Midbrain (tissue), 1 donor: Measurements from ENCODE around the gene PREX1.

Experiments used
- DNase-seq: peaks from one replicate; lab custom pipeline; 2025; lab: John Stamatoyannopoulos, UW

Gene PREX1

DNA sequence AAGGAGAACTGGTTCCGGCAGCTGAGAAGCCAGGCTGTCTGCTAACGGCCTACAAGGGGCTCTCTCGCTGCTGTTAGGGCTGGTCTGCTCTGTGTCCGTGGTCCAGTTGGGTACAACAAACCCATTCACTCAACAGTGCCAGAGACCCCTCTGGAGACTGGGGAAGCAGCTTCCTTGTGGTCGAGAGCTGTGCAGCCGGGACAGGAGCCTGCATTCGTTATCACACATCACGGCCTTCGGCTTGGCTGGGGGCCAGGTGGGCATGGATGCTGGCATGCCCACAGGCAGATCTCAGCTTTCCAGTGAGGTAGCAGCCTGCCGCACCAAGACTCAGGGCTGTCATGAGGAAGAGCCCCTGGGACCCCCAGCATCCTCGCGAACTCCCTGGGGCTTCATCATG lies 124.7 kb downstream of the PREX1 start:
- no peak for DNase-seq

DNA sequence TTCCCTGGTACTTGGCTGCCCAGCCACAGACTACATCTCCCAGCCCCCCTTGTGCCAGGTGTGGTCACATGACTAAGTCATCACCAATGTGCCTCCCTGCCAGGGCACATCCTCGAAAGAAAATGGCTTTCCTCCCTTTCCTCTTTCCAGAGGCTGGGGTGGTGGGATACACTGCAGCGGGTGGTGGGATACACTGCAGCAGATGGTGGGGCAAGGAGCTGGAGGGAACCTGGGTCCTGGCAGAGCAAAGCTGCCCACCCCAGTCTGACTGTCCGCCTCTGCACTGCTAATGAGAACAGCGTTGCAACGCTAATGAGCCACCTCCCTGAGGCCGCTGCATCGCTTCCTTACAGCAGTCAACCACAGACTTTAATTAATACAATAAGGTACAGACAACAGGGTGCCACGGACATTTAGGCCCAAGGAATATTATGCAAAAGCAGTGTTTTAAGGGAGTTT lies 125.3 kb downstream of the PREX1 start:
- no peak for DNase-seq

DNA sequence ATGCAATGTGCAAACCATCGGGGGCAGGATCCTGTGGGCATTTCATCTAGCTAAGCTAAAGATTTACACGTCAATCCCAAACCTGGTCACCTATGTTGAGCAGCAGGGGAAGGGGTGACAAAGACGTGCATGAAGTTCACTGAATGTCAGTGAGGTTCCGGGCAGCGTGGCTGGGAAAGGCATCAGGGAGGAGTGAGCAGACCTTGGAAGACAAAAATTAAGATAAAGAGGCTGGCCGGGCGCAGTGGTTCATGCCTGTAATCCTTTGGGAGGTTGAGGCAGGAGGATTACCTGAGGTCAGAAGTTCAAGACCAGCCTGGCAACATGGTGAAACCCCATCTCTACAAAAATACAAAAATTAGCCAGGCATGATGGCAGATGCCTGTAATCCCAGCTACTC lies 126.1 kb downstream of the PREX1 start:
- DNase-seq: no peak

DNA sequence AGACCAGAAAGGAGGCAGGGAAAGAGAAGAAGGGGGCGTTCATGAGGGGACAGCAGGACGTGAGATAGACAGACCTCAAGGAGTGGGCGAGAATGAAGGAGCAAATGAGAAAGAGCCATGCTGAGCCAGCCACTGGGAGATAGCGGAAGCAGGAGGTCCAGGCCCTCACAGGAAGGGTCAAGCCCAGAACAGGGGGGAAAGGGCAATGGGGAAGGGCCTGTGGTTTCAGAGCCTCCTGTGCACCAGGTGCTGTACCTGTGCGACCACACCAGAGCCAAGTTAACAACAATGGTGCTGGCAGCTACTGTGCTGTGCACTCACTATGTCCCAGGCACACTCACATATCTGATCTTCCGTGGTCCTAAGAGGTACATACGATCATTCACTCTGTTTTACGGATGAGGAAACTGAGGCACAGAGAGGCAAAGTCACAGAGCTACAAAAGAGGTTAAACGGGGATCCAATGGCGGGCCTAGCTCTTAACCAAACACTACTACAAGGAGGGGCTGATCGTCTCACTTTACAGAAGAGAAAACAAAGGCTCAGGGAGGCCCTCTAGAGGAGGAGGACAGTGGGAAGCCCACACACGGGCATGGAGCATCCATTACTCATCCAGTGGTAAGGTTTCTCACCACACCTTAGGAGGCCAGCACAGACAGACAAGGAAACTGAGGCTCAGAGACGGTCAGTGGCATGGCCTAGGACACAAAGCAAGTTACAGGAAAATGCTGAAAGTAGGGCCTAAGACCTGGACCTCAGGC lies 129.1 kb downstream of the PREX1 start:
- no peak for DNase-seq

DNA sequence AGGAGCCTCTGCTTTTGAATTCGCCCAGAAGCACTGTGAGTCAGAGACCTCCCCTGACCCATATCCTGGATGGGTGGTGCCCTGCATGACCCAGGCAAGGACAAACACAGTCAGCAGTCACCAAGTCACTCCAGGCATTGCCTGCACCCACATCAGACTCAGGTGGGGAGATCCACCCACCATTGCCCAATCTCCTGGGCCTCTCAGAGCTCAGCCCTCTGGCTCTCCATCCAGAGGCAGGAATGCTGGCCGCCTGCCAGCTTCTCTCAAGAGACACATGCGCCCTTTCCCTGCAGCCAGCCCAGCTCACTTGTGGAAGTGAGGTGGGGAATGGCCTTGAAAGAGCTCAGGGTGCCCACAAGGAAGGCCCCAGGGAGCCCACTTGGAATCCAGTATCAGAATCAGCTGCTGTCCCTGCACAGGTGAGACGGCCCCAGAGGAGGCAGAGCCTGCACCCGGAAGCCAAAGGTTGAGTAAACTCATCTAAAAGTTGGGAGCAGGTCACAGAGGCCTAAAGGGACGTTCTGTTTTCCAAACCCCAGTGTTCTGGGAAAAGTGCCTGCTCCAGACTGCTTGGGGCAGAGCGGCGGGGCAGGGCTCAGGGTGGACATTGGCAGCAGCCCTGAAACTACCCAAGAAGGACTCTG lies 129.8 kb downstream of the PREX1 start:
- DNase-seq: peak; percentile 55

DNA sequence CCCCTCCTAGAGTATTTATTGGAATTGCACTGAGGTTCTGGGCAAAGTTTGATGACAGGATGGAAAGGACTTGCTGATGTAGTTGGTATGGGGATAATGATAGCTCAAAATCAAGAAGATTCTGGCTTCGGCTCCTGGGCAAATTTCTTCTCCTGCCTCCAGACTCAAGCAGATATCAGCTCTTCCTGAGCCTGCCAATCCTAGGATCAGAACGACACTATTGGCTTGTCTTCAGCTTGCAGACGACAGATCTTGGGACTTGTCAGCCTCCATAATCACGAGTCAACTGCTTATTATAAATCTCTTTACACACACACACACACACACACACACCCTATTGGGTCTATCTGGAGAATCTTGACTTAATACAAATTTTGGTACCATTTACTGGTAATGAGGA lies 131.1 kb downstream of the PREX1 start:
- DNase-seq: no peak

DNA sequence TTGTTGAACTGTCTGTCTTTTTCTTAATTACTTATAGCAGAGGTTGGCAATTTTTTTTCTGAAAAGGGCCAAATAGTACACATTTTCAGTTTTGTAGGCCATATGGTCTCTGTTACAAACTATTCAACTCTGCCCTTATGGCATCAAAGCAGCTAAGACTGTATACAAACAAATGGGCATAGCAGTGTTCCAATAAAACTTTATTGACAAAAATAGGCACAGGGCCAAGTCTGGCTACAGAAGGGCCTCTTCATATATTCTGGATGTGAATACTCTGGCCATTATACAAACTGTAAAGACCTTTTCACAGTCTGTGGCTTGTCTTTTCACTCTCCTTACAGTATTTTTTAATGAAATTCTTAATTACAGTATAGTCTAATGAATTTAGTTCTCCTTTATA lies 132.1 kb downstream of the PREX1 start:
- no peak for DNase-seq

DNA sequence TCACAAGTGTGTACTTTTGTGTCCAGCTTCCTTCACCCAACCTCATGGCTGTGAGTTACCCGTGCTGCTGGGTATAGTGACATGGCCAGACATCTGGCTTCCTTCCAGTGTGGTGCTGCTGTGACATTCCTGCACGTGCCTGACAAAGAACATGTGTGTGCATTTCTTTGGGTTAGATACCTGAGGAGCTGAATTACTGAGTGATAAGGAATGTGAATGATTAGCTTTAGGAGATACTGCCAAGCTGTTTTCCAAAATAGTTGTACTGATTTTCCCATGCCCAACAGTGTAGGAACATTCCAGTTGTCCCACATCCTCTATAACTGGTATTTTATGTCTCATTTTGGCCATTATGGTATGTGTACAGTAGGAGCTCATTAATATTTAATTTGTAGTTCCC lies 132.5 kb downstream of the PREX1 start:
- no peak for DNase-seq

DNA sequence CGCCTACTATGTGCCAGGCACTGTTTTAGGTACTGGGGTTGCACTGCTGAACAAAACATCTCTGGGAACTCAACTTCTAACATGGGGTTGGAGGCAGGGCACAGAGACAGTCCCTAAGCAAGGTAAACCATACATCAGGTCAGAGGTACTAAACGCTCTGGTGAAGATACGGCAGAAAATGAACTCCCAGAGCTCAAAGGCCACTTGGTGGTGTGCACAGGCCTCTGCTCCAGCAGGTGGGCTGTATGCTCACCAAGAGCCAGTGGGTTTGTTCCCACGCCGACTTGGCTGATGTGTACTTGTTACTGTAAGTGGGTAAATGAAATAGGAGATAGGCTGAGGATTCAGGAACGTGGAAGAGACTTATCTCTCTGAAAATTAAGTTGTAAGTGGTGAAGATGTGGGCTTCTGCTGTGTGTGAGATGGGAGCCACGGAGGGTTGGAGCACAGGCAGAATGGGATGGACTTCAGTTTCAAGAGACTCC lies 133.4 kb downstream of the PREX1 start:
- DNase-seq: no peak

DNA sequence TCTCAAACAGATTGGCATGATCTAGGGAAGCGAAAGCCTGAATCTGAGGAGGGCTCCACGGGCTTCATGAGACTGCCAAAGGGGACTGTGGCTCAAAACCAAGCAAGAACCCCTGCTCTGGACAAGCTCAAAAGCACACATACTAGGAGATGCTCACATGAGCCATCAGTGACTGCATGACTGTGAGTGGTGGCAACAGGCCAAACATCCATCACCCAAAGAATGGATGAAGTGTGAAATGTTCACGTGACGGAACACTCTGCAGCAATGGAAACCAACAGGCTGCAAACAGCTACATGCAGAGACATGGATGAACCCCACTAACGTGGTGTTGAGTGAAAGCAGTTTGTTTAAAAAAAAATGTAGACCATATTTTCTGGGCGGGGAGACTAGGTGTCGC lies 136.3 kb downstream of the PREX1 start:
- peak; percentile 44 for DNase-seq

DNA sequence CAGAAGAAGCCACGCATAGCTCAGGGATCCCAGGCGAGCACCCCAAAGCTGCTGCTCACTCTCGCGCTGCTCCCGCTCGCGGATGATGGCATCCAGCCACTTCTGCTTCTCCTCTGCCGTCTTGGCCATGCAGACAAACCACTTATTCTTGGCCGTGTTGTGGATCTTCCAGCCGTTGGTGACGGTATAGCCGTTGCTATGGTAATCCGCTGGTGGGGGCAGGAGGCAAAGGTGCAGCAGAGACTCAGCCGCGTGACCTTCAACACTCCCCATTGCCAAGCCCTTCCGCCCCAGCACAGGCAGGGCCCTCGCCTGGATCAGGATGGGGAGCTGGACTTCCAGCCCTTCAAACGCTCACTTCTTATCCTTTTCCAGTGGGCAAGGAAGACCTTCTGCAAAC lies 136.9 kb downstream of the PREX1 start:
- DNase-seq: no peak

DNA sequence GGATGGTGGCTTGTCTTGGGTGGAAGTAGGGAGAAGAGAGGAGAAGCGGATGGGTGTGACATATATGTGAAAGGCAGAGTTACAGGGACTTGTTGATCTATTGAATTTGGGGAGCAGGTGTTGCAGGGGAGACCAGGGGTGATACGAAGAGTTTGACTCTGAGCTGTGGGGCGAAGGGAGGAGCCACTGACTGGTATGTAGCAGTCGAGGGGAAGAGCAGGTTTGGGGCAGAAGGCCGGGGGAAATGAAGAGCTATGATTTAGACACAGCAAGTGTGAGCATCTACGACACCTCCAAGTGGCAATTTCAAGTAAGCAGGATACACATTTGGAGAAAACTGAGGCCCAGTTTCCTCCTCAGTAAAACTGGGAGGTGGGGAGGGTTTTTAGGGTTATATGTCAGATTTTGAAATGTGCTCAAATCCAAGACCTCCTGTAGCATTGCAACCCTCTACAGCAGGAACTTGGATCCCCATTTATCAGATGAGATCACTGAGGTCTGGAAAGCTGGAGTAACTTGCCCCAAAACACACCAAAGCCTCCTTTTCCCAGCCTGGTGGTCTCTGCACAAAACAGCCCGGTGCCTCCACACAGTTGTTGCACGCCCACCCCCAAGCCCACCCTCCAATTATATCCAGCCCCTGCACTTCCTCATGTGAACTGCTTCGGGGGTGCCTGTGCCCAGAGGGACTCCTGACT lies 137.8 kb downstream of the PREX1 start:
- no peak for DNase-seq

DNA sequence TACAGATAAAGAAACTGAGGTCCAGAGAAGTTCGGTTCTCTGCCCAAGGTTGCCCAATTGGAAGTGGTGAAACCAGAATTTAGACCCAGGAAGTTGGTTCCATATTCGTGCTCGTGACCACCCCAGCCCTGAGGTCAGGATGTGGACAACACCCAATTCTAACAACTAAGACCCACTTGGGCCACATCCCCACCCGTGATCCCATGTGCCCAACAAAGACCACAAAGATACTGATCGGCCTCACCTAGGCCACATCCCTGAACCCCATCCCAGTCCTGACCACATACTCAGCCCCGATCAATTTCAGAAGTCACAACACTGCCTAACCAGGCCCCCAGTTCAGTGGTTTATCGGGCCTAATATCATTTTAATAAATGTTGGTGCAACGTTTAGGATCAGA lies 138.4 kb downstream of the PREX1 start:
- no peak for DNase-seq

DNA sequence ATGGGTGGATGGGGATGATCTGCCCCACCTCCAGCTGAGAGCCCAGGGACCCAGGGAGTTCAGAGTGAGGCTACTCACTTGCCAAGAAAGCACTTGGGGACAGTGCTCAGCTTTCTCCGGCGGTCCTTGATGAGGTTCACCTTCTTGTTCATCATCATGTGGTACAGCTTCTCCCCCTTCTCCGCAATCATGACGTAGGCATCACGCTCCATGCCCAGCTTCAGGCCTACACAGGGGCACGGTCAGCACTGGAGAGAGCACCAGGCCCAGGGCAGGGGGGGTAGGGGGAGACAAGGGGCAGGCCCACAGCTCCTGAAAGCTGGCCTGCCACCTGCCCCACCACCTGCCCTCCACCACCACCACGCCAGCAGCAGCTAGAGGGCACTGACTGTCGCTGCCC lies 139.2 kb downstream of the PREX1 start:
- DNase-seq: no peak

DNA sequence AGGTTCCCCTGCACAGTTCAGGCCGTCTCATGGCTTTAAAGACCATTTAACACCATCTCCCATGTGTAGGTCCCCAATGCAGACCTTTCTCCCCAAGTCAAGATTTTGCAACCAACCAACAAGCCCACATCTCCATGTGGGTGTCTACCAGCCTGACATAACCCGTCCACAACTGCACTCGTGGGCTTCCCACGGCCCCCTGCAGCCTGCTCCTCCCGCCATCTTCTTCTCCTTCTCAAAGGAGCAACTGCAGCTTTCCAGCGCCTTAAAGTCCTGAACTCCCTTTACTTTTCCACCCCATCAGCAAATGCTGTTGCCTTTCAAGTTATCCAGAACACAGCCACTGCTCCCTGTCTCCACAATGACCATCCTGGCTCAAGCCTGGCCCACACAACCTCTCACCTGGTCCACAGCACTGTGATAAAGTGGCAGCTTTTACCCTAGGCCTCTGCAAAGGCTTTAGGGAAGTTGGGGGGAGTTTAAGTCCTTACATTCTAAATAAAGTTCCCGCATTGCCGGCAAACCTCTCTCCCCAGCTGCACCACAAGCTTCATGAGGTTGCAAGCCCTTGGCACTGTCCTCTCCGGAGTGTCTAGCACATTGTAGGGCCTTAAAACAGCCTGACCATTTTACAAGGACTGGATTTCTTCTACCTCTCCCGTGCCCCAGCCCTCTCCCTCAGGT lies 140.5 kb downstream of the PREX1 start:
- DNase-seq: no peak

DNA sequence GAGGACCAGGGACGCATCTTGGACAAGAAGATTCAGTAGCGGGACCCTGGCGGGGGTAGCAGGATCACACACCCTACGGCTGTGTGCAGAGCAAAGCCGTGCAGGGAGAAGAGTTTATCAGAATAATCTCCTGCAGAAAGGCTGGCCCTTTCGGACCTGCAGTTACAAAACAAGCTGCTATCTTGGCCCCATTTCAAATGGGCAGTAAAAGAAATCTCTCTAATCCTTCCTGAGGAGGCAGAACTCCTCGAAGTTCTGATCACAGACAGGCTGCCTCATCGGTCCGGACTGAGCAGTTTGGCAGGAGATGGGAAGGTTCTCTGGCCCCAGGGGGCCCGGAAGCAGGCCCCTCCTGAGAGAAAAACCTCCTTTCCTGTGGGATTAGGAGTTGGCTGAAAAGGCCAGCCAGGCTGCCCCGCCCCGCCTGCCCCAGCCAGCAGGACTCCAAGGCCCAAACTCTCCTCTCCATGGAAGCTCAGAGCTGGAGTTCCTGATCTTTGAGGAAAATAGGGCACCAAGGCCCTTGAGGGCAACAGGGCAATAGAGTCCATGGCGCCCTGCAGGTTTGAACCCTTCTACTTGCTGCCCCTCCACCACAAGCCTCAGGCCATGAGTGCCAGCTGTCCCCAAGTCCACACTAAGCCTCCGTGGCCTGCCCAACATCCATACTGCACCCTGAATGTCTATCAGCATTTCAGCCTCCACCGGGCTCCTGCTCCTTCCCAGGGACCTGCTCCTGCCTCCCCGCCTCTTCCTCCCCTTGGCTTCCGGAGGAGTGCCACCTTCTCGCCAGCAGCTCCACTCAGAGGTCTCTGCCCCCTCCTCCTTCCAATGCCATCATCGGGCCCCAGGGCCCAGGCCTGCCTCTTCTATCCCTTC lies 141.3 kb downstream of the PREX1 start:
- DNase-seq: no peak

DNA sequence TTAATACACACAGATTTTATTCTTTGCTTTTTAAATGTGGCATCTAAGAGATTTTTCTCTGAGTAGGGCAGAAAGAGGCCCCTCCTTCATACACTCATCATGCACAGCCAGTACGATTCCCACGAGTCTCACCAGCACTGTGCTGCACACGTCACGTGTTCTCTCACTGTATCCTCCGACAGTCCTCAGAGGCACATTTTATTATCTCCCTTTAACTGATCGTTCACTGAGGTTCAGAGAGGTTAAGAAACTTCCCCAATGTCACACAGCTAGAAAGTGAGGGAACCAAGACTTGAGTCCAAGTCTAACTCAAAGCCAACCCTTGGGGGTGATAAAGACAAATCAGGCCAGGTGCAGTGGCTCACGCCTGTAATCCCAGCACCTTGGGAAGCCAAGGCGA lies 142.5 kb downstream of the PREX1 start:
- DNase-seq: no peak

DNA sequence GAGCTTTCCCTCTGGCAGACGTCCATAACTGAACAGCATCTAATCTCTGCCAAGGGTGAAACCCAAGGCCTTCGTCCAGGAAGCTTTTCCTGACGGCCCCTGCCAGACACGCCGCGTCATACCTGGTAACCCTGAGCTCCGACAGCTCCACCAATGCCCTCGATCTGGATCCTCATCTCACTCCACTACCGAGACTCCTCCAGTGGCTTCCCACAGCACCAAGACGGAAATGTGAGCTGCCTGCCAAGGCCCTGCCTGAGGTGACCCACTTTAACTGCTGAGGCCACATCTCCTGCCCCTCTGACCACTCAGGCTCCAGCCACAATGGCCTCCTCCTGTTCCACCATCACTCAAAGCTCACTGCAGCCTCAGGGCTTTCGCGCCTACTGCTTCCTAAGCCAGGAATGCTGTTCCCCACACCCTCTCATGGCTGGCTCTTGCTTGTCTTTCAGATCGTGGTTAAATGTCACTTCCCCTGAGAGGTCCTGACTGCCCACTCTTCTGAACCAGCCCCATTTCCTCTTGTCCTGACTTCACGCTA lies 143.2 kb downstream of the PREX1 start:
- no peak for DNase-seq

DNA sequence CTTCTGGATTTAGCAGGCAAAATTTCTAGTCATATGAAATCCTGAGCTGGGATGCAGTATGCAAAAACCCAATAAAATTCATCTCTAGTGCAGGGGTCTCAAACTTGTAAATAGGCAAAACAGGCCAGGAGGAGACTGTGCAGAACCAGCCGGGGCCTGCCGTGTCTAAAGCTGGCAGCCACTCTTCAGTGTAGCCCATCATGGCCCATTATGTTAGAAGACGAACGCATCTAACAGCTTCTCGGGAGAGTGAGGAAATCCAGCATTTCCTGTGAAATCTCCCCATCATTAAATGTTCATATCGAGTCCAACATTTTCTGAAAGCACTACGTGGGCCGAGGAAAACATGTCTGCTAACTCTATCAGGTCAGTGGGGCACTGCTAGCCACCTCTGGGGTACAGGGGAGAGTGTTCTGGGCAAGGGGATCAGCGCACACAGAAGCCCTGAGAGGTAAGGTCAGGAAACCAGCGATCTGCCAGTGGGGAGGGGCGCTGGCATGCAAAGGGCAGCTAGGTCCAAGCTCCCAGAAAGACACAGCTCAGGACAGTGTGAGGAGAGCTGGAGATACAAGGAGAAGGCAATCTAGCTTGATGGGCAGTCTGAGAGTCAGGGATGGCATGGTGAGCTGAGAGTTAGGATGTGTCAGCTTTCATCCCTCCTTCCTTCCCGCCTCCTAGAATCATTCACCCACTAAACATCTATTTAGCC lies 144.2 kb downstream of the PREX1 start:
- no peak for DNase-seq
